Ishikawa (cell line): ENCODE measurements around the gene RDH14.

Source experiments
- CEBPB ChIP-seq: IDR thresholded peaks from 2 replicates; pipeline ENCODE4 v1.6.1; 2012
- CREB1 ChIP-seq: IDR thresholded peaks from 2 replicates; pipeline ENCODE4 v1.6.1; 2012; ENCODE audit warnings: low read depth
- EGR1 ChIP-seq: IDR thresholded peaks from 2 replicates; pipeline ENCODE4 v1.6.1; 2012
- EP300 ChIP-seq: IDR thresholded peaks from 2 replicates; pipeline ENCODE4 v1.6.1; 2012; ENCODE audit warnings: borderline replicate concordance
- FOXM1 ChIP-seq: IDR thresholded peaks from 2 replicates; pipeline ENCODE4 v1.6.1; 2012; ENCODE audit warnings: low read depth, borderline replicate concordance
- NFIC ChIP-seq: IDR thresholded peaks from 2 replicates; pipeline ENCODE4 v1.6.1; 2012
- RAD21 ChIP-seq: IDR thresholded peaks from 2 replicates; pipeline ENCODE4 v1.6.1; 2012; ENCODE audit warnings: low read depth
- TAF1 ChIP-seq: IDR thresholded peaks from 2 replicates; pipeline ENCODE4 v1.6.1; 2012; ENCODE audit warnings: low read depth, mild to moderate bottlenecking
- TCF12 ChIP-seq: IDR thresholded peaks from 2 replicates; pipeline ENCODE4 v1.6.1; 2012; ENCODE audit warnings: low read depth
- TEAD4 ChIP-seq: IDR thresholded peaks from 2 replicates; pipeline ENCODE4 v1.6.1; 2012
- YY1 ChIP-seq: IDR thresholded peaks from 2 replicates; pipeline ENCODE4 v1.6.1; 2012; ENCODE audit warnings: low read depth
- ZBTB7A ChIP-seq: IDR thresholded peaks from 2 replicates; pipeline ENCODE4 v1.6.1; 2012; ENCODE audit warnings: low read depth
- TF ChIP-seq, protein P1 (sequence below): IDR thresholded peaks from 2 replicates; pipeline ENCODE4 v1.6.1; 2012
- TF ChIP-seq, protein P2 (sequence below): IDR thresholded peaks from 2 replicates; pipeline ENCODE4 v1.6.1; 2012; ENCODE audit warnings: low read depth, mild to moderate bottlenecking
- TF ChIP-seq, protein P3 (sequence below): IDR thresholded peaks from 2 replicates; pipeline ENCODE4 v1.6.1; 2012

RDH14 gene

DNA sequence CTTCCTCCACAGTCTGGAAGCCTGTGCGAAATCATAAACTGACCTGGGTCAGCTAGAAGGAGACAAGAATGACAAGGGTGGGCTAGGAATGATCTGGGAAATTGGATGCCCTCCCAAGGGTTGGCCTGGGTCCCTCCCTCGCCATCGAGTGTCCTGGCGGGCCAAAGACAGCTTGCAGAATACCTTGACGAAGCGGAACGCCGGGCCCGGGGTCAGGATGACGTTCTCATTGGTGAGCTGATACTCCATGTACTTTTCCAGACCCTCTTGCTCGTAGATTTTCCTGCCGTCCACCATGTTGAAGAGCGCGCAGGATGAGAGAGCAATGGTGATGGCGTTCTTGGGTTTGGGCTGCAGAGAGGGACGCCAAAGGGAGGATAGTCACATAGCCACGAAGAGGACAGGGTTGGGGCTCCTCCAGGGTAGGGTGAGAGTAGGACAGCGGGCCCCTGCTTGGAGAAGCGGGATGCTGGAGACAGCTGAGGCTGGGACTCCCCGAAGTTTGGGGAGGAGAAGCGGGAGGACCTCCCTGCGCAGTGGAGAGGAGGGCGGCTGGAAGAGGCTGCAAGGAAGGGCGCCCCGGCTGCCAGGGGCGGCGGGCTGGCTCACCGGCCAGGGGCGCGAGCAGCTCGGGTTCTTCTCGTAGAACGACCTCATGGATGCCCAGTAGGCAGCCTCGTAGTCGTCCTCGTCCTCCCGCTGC lies 23.6 kb upstream of the RDH14 start:
- TF ChIP-seq CREB1 (no peak), RAD21 (no peak), FOXM1 (no peak), NFIC (no peak), TAF1 (no peak), ZBTB7A (no peak), EGR1 (no peak), CEBPB (no peak), TEAD4 (no peak), YY1 (no peak)
- TF ChIP-seq, protein P1, sequence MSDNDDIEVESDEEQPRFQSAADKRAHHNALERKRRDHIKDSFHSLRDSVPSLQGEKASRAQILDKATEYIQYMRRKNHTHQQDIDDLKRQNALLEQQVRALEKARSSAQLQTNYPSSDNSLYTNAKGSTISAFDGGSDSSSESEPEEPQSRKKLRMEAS = no peak
- TF ChIP-seq, protein P2, sequence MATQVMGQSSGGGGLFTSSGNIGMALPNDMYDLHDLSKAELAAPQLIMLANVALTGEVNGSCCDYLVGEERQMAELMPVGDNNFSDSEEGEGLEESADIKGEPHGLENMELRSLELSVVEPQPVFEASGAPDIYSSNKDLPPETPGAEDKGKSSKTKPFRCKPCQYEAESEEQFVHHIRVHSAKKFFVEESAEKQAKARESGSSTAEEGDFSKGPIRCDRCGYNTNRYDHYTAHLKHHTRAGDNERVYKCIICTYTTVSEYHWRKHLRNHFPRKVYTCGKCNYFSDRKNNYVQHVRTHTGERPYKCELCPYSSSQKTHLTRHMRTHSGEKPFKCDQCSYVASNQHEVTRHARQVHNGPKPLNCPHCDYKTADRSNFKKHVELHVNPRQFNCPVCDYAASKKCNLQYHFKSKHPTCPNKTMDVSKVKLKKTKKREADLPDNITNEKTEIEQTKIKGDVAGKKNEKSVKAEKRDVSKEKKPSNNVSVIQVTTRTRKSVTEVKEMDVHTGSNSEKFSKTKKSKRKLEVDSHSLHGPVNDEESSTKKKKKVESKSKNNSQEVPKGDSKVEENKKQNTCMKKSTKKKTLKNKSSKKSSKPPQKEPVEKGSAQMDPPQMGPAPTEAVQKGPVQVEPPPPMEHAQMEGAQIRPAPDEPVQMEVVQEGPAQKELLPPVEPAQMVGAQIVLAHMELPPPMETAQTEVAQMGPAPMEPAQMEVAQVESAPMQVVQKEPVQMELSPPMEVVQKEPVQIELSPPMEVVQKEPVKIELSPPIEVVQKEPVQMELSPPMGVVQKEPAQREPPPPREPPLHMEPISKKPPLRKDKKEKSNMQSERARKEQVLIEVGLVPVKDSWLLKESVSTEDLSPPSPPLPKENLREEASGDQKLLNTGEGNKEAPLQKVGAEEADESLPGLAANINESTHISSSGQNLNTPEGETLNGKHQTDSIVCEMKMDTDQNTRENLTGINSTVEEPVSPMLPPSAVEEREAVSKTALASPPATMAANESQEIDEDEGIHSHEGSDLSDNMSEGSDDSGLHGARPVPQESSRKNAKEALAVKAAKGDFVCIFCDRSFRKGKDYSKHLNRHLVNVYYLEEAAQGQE = no peak
- TF ChIP-seq, protein P3, sequence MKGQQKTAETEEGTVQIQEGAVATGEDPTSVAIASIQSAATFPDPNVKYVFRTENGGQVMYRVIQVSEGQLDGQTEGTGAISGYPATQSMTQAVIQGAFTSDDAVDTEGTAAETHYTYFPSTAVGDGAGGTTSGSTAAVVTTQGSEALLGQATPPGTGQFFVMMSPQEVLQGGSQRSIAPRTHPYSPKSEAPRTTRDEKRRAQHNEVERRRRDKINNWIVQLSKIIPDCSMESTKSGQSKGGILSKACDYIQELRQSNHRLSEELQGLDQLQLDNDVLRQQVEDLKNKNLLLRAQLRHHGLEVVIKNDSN = no peak

DNA sequence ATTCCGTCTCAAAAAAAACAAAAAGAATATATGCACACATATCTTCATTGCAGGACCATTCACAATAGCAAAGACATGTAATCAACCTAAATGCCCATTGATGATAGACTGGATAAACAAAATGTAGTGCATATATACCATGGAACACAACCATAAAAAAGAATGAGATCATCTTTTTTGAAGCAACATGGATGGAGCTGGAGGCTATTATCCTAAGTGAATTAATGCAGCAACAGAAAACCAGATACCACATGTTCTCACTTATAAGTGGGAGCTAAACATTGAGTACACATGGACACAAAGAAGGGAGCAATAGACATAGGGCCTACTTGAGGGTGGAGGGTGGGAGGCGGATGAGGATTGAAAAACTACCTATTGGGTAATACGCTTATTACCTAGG lies 20.2 kb upstream of the RDH14 start:
- TF ChIP-seq, protein P3 = no peak
- no peak for TF ChIP-seq RAD21
- no peak for TF ChIP-seq EP300
- TF ChIP-seq, protein P1 = no peak
- TF ChIP-seq EGR1 = no peak
- no peak for TF ChIP-seq FOXM1
- TF ChIP-seq CREB1 = no peak

DNA sequence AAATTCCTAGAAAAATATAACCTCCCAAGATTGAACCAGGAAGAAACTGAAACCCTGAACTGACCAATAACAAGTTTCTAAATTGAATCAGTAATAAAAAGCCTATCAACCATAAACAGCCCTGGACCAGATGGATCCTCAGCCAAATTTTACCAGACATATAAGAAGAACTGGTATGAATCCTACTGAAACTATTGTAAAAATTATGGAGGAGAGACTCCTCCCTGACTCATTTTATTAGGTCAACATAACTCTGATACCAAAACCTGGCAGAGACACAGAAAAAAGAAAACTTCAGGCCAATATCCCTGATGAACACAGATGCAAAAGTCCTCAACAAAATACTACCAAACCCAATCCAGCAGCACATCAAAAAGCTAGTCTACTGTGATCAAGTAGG lies 17.6 kb upstream of the RDH14 start:
- TF ChIP-seq TAF1 (no peak), FOXM1 (no peak), CEBPB (no peak), EGR1 (no peak), EP300 (no peak), CREB1 (no peak), ZBTB7A (no peak), TCF12 (no peak), YY1 (no peak), NFIC (no peak), RAD21 (no peak), TEAD4 (no peak)
- TF ChIP-seq, protein P1 = no peak
- TF ChIP-seq, protein P3 = no peak
- TF ChIP-seq, protein P2 = no peak

DNA sequence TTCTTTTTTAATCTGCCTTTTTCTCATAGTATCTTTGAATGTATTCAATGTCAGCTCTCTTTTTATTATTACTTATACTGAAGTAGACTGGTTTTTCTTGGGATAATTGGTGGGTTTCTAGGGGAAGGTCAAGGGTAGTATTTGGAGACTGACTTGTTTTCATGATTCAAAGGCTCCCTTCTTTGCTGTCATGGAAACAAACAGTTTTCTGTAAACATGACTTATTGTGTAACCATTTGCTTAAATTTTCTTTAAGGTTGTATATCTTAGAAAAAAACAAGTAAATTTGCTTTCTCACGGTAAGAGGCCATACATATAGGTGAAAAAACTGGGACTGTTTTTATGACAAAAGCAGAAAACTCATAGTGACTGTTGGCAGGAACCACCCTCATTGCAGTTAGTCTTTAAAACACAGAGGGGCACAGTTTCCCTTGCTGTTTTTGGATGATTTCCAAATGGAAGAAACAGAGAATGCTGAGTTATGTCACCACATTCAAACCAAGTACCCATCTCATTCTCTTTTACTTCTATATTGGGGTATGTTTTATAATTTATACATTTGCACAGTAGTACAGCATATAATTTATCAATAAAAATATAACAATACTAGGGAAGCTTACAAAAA lies 5.8 kb upstream of the RDH14 start:
- TF ChIP-seq TAF1 (no peak), FOXM1 (no peak), EP300 (no peak), TEAD4 (no peak), CREB1 (no peak), NFIC (no peak), RAD21 (no peak), TCF12 (no peak), ZBTB7A (no peak), YY1 (no peak)
- TF ChIP-seq, protein P3 = no peak
- TF ChIP-seq, protein P2 = no peak
